Fibroblast of skin of back (primary cell): Measurements from ENCODE around the gene STUM.

ENCODE experiments used
- DNase-seq: peaks from one replicate; pipeline ENCODE4 v3.0.0-alpha.2; 2013

The STUM gene

GRCh38 chr1:226656201-226656600 is 107.6 kb downstream of the STUM start:
- no peak for DNase-seq

GRCh38 chr1:226656601-226657277 is 108.2 kb downstream of the STUM start:
- DNase-seq: peak; percentile 42

- DNase-seq: no peak
Observed at GRCh38 chr1:226657895-226658545, 109.5 kb downstream of the STUM start.

- no peak for DNase-seq
Observed at GRCh38 chr1:226658546-226659125, 110.1 kb downstream of the STUM start.
